ENCODE results near the gene ZFP91. TPM values are rescaled to one million over a fixed set of nuclear protein-coding genes. Genes with fewer than 3 reads are reported as not detected.
A peak's percentile ranks its signal among the peaks of the same experiment; 100 is the strongest.

Gene ZFP91
- total and polyA plus RNA-seq, 12 donors: 11.4 to 69.7 (median 59.6) TPM

DNA sequence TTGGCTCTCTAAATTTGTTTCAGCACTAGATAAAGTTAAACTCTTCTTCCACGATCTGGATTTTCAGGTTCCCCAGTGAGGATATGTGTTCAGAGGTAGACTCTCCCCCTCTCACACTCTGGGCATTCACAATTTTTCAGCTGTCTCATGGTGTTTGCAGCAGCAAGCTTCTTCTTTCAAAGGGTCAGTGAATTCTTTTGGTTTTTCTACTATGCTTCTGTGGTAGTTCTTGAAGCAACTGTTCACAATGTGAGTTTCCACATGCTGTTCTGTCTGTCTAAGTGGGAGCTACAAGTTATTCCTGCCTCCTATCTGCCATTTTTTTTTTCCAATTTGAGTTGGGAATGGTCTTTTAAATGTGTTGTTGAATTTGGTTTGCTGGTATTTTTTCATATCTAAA lies 69.0 kb downstream of the ZFP91 start:
- 61 to 68% methylated on average over 1 of the region's 1 CpG for WGBS, 2 donors
- intact Hi-C loops (cut with DNase I): no loop called here
- H3K27ac ChIP-seq: no peak overlapping the region
- TF ChIP-seq, protein P1, sequence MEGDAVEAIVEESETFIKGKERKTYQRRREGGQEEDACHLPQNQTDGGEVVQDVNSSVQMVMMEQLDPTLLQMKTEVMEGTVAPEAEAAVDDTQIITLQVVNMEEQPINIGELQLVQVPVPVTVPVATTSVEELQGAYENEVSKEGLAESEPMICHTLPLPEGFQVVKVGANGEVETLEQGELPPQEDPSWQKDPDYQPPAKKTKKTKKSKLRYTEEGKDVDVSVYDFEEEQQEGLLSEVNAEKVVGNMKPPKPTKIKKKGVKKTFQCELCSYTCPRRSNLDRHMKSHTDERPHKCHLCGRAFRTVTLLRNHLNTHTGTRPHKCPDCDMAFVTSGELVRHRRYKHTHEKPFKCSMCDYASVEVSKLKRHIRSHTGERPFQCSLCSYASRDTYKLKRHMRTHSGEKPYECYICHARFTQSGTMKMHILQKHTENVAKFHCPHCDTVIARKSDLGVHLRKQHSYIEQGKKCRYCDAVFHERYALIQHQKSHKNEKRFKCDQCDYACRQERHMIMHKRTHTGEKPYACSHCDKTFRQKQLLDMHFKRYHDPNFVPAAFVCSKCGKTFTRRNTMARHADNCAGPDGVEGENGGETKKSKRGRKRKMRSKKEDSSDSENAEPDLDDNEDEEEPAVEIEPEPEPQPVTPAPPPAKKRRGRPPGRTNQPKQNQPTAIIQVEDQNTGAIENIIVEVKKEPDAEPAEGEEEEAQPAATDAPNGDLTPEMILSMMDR (IDR thresholded peaks at IDR 0.05): no peak
- no peak for DNase-seq
- peaks cover 0 to 10% (median 0%) of the 10 kb centered on the region in 11 donors for H3K9me3 ChIP-seq
- no peaks in the 10 kb centered on the region for H3K36me3 ChIP-seq
- ATAC-seq: no peak
- peaks cover 0 to 27% (median 4%) of the 10 kb centered on the region in 9 donors for H3K4me1 ChIP-seq
- no peak overlapping the region for H3K4me3 ChIP-seq
- no peaks in the 10 kb centered on the region for H3K27me3 ChIP-seq

DNA sequence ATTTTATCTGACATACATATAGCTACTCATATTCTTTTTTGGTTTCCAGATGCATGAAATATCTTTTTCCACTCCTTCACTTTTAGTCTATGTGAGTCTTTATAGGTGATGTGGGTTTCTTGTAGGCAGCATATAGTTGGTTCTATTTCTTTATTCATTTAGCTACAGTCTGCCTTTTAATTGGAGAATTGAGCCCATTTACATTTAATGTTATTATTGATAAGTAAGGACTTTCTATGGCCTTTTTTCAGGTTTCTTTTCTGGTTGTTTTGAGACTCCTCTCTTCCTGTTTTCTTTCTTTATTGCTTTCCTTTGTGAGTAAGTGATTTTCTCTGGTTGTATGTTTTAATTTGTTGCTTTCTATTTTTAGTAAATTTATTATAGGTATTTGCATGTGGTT lies 70.8 kb downstream of the ZFP91 start:
- Histone ChIP-seq H3K4me3 (no peak overlapping the region), H3K27ac (no peak overlapping the region), H3K27me3 (no peaks in the 10 kb centered on the region), H3K4me1 (peaks cover 0 to 30% (median 4%) of the 10 kb centered on the region in 9 donors), H3K36me3 (no peaks in the 10 kb centered on the region), H3K9me3 (peaks cover 0 to 10% (median 0%) of the 10 kb centered on the region in 11 donors)
- ATAC-seq: no peak
- intact Hi-C loops (cut with DNase I): loop anchor here in 5 of 10 donors (5.0 to 10.0 kb wide), 6 partner anchors 135 to 505 kb away; partner anchors contain the start of gene FAM111A (in 1 of the 5)
- TF ChIP-seq, protein P1 (IDR thresholded peaks at IDR 0.05): no peak
- no peak for DNase-seq

DNA sequence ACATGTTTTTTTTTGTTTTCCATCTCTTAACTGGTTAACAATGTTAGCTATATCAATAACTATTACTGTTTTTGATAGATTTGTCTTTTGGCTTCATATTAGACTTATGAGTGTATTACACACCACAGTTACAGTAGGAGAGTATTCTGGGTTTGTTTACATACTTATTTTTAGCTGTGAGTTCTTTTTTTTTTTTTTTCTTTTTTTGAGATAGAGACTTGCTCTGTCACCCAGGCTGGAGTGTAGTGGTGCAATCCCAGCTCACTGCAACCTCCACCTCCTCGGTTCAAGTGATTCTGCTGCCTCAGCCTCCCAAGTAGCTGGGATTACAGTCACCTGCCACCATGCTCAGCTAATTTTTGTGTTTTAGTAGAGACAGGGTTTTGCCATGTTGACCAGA lies 71.6 kb downstream of the ZFP91 start:
- H3K27me3 ChIP-seq: no peaks in the 10 kb centered on the region
- H3K4me3 ChIP-seq: no peak overlapping the region
- H3K9me3 ChIP-seq: peaks cover 0 to 8% (median 0%) of the 10 kb centered on the region in 11 donors
- 43 to 52% methylated on average over 1 of the region's 1 CpG for WGBS, 2 donors
- peak overlapping the region in 1 of 10 donors; percentile 38 for H3K27ac ChIP-seq
- H3K4me1 ChIP-seq: peaks cover 0 to 30% (median 4%) of the 10 kb centered on the region in 9 donors
- DNase-seq: no peak
- peak in 5 of 8 donors; percentile 55 to 72 (median 60) for ATAC-seq
- TF ChIP-seq, protein P1 (IDR thresholded peaks at IDR 0.05): no peak
- H3K36me3 ChIP-seq: no peaks in the 10 kb centered on the region
- intact Hi-C loops (cut with DNase I): loop anchor here in 5 of 10 donors (5.0 to 10.0 kb wide), 6 partner anchors 134 to 504 kb away; partner anchors contain the start of gene FAM111A (in 1 of the 5)

DNA sequence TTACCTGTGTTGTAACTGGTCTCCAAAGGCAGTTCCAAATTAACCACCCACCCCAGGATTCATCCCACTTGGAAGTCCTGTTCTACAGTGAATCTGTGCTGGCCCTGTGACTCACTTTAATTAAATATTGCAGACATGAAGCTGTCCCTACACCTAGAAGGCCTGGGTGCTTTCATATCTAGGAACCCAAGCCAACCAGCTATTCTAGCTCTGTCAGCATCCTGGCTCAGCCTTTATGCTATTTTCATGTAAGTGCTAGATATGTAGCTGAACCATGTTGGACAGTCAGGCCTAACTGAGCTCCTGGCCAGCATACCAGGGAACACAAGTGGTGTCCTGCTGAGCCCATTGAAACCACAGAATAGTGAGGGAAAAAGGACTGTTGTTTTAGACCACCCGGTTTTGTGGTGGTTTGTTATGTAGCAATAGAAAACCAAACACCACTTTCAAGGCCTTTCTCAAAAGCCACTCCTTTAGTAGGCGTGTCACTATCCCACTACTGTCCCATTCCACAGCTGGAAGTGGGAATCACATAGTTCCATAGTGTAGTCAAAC lies 73.9 kb downstream of the ZFP91 start:
- Histone ChIP-seq H3K4me3 (no peak overlapping the region), H3K9me3 (no peaks in the 10 kb centered on the region), H3K4me1 (peaks cover 0 to 30% (median 4%) of the 10 kb centered on the region in 9 donors), H3K27ac (peak overlapping the region in 2 of 10 donors; percentile 9 to 23), H3K27me3 (no peaks in the 10 kb centered on the region), H3K36me3 (no peaks in the 10 kb centered on the region)
- ATAC-seq (peak in 7 of 8 donors; percentile 52 to 86 (median 71)), DNase-seq (no peak)
- 85 to 88% methylated on average over 2 of the region's 2 CpGs for WGBS, 2 donors
- intact Hi-C loops (cut with DNase I): loop anchor here in 5 of 10 donors (2.0 to 10.0 kb wide), 7 partner anchors 22 to 502 kb away; partner anchors contain the start of gene FAM111A (in 1 of the 5)
- TF ChIP-seq, protein P1 (IDR thresholded peaks at IDR 0.05): no peak
